Measurements from ENCODE around the gene ADGRG7.

DNA sequence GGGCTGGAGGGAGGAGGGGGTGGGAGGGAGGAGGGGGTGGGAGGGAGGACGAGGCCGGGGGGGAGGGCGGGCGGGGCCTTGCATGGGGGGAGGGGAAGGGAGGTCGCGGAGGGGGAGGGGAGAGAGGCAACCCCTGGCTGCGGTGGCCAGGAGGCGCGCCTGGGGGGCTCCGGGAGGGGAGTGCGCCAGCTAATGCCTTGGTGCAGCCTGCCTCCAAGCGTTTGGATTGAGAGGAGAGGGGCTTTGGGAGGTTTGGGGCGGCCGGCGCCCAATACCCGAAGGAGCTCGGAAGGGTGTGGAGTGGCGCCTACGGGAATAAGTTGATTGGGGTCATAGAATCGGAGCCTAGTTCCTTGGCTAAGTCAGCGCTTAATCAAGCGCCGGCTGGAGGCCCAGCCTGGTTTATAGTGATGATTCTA is 100.5 kb downstream of the ADGRG7 start:
- TF ChIP-seq, protein P1, sequence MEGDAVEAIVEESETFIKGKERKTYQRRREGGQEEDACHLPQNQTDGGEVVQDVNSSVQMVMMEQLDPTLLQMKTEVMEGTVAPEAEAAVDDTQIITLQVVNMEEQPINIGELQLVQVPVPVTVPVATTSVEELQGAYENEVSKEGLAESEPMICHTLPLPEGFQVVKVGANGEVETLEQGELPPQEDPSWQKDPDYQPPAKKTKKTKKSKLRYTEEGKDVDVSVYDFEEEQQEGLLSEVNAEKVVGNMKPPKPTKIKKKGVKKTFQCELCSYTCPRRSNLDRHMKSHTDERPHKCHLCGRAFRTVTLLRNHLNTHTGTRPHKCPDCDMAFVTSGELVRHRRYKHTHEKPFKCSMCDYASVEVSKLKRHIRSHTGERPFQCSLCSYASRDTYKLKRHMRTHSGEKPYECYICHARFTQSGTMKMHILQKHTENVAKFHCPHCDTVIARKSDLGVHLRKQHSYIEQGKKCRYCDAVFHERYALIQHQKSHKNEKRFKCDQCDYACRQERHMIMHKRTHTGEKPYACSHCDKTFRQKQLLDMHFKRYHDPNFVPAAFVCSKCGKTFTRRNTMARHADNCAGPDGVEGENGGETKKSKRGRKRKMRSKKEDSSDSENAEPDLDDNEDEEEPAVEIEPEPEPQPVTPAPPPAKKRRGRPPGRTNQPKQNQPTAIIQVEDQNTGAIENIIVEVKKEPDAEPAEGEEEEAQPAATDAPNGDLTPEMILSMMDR (IDR thresholded peaks at IDR 0.05), result no peak
- no peak for TF ChIP-seq EP300 (IDR thresholded peaks at IDR 0.05; ENCODE audit: low read depth)
- no peak for TF ChIP-seq POLR2A (IDR thresholded peaks at IDR 0.05)
- TF ChIP-seq POLR2AphosphoS5 (IDR thresholded peaks at IDR 0.05), result no peak

All from transverse colon (tissue), 4 donors.